GM19463 (cell line): ENCODE results near the gene TENT4A.
A peak's percentile ranks its signal among the peaks of the same experiment; 100 is the strongest.

Source experiments
- ATAC-seq: cut with Tn5 transposase; IDR thresholded peaks from one replicate; pipeline ENCODE4 v1.9.1; 2021; ENCODE audit warnings: mild to moderate bottlenecking, moderate library complexity; ENCODE audit not compliant: unreplicated experiment

TENT4A gene

GRCh38 chr5:6717247-6717646, 4.0 kb downstream of the TENT4A start:
- no peak for ATAC-seq

GRCh38 chr5:6717687-6718086, 4.5 kb downstream of the TENT4A start:
- no peak for ATAC-seq

- no peak for ATAC-seq
Observed at GRCh38 chr5:6718161-6718681, 5.0 kb downstream of the TENT4A start.

- ATAC-seq: no peak
Observed at GRCh38 chr5:6718718-6719117, 5.5 kb downstream of the TENT4A start.

- ATAC-seq: no peak
Observed at GRCh38 chr5:6719417-6719816, 6.2 kb downstream of the TENT4A start.

GRCh38 chr5:6719896-6720560, 6.8 kb downstream of the TENT4A start:
- no peak for ATAC-seq

GRCh38 chr5:6720561-6720921, 7.3 kb downstream of the TENT4A start:
- ATAC-seq: no peak

GRCh38 chr5:6721442-6721841, 8.2 kb downstream of the TENT4A start:
- no peak for ATAC-seq

GRCh38 chr5:6722015-6722414, 8.8 kb downstream of the TENT4A start:
- ATAC-seq: peak; percentile 41

- no peak for ATAC-seq
Observed at GRCh38 chr5:6723122-6723815, 10.0 kb downstream of the TENT4A start.

- ATAC-seq: no peak
Observed at GRCh38 chr5:6723816-6724300, 10.6 kb downstream of the TENT4A start.

- no peak for ATAC-seq
Observed at GRCh38 chr5:6724321-6724929, 11.2 kb downstream of the TENT4A start.

GRCh38 chr5:6725421-6725820, 12.2 kb downstream of the TENT4A start:
- no peak for ATAC-seq

- ATAC-seq: no peak
Observed at GRCh38 chr5:6726006-6726405, 12.8 kb downstream of the TENT4A start.

- ATAC-seq: no peak
Observed at GRCh38 chr5:6727231-6727630, 14.0 kb downstream of the TENT4A start.

GRCh38 chr5:6728011-6728794, 15.0 kb downstream of the TENT4A start:
- ATAC-seq: peak; percentile 64

GRCh38 chr5:6728795-6729183, 15.6 kb downstream of the TENT4A start:
- no peak for ATAC-seq

GRCh38 chr5:6729386-6730310, 16.4 kb downstream of the TENT4A start:
- peak; percentile 30 for ATAC-seq

- peak; percentile 53 for ATAC-seq
Observed at GRCh38 chr5:6730407-6730806, 17.2 kb downstream of the TENT4A start.

- no peak for ATAC-seq
Observed at GRCh38 chr5:6730807-6731206, 17.6 kb downstream of the TENT4A start.
